DOHH2 (cell line): Measurements from ENCODE around the gene CHP1.

ENCODE experiments used
- CTCF ChIP-seq: fragments of 200-600 bp; sonication (generic); IDR thresholded peaks from one replicate; pipeline ENCODE4 v1.5.1; 2014; ENCODE audit warnings: antibody characterized with exemption, mild to moderate bottlenecking, low read depth, low read length; ENCODE audit not compliant: poor library complexity, severe bottlenecking
- EZH2phosphoT487 ChIP-seq: fragments of 200-600 bp; sonication (generic); IDR thresholded peaks from 2 replicates; pipeline ENCODE4 v1.6.1; 2017; ENCODE audit warnings: borderline replicate concordance, mild to moderate bottlenecking, antibody characterized with exemption, low read length, moderate library complexity, mixed read lengths

- no peak for TF ChIP-seq CTCF
- TF ChIP-seq EZH2phosphoT487 = no peak
Observed at GRCh38 chr15:41230345-41230649, 771 bp upstream of the CHP1 start.
